Stomach smooth muscle (tissue), 2 donors: ENCODE data around the gene FBXO47.

ENCODE experiments used
- H3K27ac ChIP-seq: one replicate; pipeline ENCODE4 v1.7.0; 2013; ENCODE audit warnings: mild to moderate bottlenecking, low read length, inconsistent platforms
- H3K27me3 ChIP-seq, 2 donors: one replicate each; pipeline ENCODE4 v1.7.0; 2013; ENCODE audit warnings: low read length in 2 of 2; ENCODE audit not compliant: insufficient read depth in 2 of 2, control insufficient read depth in 1 of 2
- H3K36me3 ChIP-seq, 2 donors: one replicate each; pipeline ENCODE4 v1.7.0; 2013; ENCODE audit warnings: low read length in 2 of 2; ENCODE audit not compliant: control insufficient read depth in 2 of 2, insufficient read depth in 2 of 2
- H3K4me1 ChIP-seq: one replicate; pipeline ENCODE4 v1.7.0; 2013; ENCODE audit warnings: low read length; ENCODE audit not compliant: control insufficient read depth, insufficient read depth
- H3K4me3 ChIP-seq, 2 donors: one replicate each; pipeline ENCODE4 v1.7.0; 2013; ENCODE audit warnings: low read length in 2 of 2
- H3K9ac ChIP-seq, 2 donors: one replicate each; pipeline ENCODE4 v1.7.0; 2013; ENCODE audit warnings: low read length in 2 of 2, mild to moderate bottlenecking in 1 of 2
- H3K9me3 ChIP-seq, 2 donors: one replicate each; pipeline ENCODE4 v1.7.0; 2013; ENCODE audit warnings: low read length in 2 of 2; ENCODE audit not compliant: control insufficient read depth in 2 of 2
- donor health status: healthy.
- donor health status: Pancreatic carcinoma.

Gene FBXO47

GRCh38 chr17:38899421-38899820, 67.8 kb downstream of the FBXO47 start:
- no peak overlapping the region for H3K27ac ChIP-seq
- H3K27me3 ChIP-seq: no peaks in the 10 kb centered on the region
- no peaks in the 10 kb centered on the region for H3K9me3 ChIP-seq
- no peak overlapping the region for H3K4me3 ChIP-seq
- peaks cover 46% of the 10 kb centered on the region for H3K4me1 ChIP-seq
- no peak overlapping the region for H3K9ac ChIP-seq
- peaks cover 14 to 26% of the 10 kb centered on the region in 2 donors for H3K36me3 ChIP-seq

GRCh38 chr17:38898812-38899348, 68.3 kb downstream of the FBXO47 start:
- Histone ChIP-seq H3K4me3 (no peak overlapping the region), H3K9me3 (no peaks in the 10 kb centered on the region), H3K27ac (no peak overlapping the region), H3K27me3 (no peaks in the 10 kb centered on the region), H3K4me1 (peaks cover 50% of the 10 kb centered on the region), H3K36me3 (peaks cover 14 to 27% of the 10 kb centered on the region in 2 donors), H3K9ac (no peak overlapping the region)

DNA sequence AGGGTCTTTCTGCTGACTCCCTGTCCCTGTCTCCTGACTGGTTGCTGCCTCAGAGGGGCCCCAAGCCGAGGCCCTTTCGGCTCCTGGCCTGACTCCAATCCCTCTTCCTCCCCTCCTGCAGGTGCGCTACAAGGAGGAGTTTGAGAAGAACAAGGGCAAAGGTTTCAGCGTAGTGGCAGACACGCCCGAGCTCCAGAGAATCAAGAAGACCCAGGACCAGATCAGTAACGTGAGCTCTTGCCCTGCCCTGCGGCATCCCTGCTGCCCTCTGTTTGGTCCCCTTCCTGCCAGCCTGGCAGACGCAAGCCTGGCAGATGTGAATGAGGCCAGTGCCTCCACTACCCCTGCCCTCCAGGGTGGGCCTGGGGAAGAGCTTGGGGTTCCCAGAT, 68.9 kb downstream of the FBXO47 start:
- Histone ChIP-seq H3K4me3 (no peak overlapping the region), H3K36me3 (peaks cover 14 to 22% of the 10 kb centered on the region in 2 donors), H3K9me3 (no peaks in the 10 kb centered on the region), H3K9ac (no peak overlapping the region), H3K27ac (peak overlapping the region; percentile 18), H3K4me1 (peaks cover 56% of the 10 kb centered on the region), H3K27me3 (no peaks in the 10 kb centered on the region)

DNA sequence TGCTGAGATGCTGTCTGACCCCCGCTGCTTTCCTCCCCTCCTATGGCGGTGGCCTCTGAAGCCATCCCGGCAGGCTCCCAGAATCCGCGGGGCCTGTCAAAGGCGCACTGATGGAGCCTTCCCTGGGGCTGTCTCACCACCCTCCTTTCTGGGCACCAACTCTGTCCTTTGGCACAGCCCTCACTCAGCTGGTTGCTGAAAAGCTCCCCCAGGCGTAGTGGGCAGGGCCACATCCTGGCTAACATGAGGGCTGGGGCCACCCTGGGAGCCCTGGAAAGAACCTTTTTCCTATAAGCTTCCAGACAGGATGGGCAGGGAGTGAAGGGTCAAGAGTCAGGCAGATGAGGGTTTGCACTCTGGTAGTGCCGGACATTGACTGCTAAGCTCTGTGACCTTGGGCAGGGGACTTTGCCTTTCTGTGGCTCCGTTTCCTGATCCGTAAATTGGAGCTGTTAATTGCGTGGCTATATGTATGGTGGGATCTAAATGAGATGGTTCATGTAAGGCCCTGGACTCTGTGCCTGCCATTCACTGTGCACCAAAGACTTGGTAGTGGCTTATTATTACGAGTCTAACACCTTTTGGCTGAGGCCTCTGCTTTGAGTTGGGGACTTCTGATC, 69.4 kb downstream of the FBXO47 start:
- Histone ChIP-seq H3K27ac (peak overlapping the region; percentile 18), H3K9me3 (no peaks in the 10 kb centered on the region), H3K4me1 (peaks cover 61% of the 10 kb centered on the region), H3K27me3 (no peaks in the 10 kb centered on the region), H3K4me3 (peak overlapping the region in 1 of 2 donors; percentile 15), H3K36me3 (peaks cover 16 to 22% of the 10 kb centered on the region in 2 donors), H3K9ac (peak overlapping the region in 1 of 2 donors; percentile 36)

DNA sequence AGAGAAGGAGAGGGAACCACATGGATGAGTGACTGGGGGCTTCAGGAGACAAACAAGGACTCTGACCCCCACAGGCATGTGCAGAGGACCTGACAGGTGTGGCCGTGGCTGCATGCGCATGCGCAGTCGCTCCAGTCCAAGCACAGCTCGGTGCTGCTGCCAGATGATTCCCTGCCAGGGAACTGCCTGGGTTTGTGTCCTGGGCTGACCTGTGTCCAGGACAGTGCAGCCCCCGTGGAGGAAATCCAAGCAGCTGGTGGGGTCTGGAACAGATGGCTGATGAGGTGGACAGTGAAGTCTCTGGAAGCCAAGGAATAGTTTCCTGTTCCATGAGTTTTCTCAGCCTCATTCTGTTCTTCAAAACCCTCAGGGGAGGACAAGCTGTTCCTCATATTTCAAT, 70.0 kb downstream of the FBXO47 start:
- Histone ChIP-seq H3K9me3 (no peaks in the 10 kb centered on the region), H3K4me3 (peak overlapping the region in 1 of 2 donors; percentile 15), H3K27me3 (no peaks in the 10 kb centered on the region), H3K36me3 (peaks cover 23 to 27% of the 10 kb centered on the region in 2 donors), H3K27ac (peak overlapping the region; percentile 18), H3K4me1 (peaks cover 65% of the 10 kb centered on the region), H3K9ac (peak overlapping the region; percentile 15 to 36)

GRCh38 chr17:38896346-38896954, 70.8 kb downstream of the FBXO47 start:
- Histone ChIP-seq H3K27me3 (no peaks in the 10 kb centered on the region), H3K36me3 (peaks cover 30 to 33% of the 10 kb centered on the region in 2 donors), H3K4me3 (no peak overlapping the region), H3K9me3 (no peaks in the 10 kb centered on the region), H3K4me1 (peaks cover 63% of the 10 kb centered on the region), H3K27ac (peak overlapping the region; percentile 11), H3K9ac (peak overlapping the region in 1 of 2 donors; percentile 15)

- H3K4me3 ChIP-seq: no peak overlapping the region
- H3K36me3 ChIP-seq: peaks cover 41% of the 10 kb centered on the region in 2 donors
- H3K27me3 ChIP-seq: no peaks in the 10 kb centered on the region
- no peak overlapping the region for H3K9ac ChIP-seq
- no peaks in the 10 kb centered on the region for H3K9me3 ChIP-seq
- H3K4me1 ChIP-seq: peaks cover 51% of the 10 kb centered on the region
- H3K27ac ChIP-seq: no peak overlapping the region
These were observed 72.9 kb downstream of the FBXO47 start for GRCh38 chr17:38894276-38894675.

DNA sequence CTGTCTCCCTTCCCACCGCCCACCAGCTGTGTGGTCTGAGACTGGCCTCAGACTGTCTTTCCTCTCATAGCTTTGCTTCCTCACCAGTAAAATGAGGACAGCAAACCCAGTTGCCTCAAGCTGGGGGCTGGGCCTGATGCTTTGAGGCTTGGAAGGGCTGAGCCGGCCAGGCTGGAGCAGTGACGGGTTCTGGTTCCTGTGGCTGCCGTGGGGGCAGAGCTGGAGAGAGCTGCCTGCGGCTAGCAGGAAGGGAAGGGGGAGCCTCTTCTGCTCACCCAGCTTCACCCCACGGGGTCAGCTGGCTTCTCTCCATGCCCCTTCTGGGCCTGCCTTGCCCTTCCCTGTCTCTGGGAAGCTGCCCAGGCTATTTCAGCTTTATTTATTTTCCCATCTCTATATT, 73.6 kb downstream of the FBXO47 start:
- Histone ChIP-seq H3K4me3 (peak overlapping the region in 1 of 2 donors; percentile 8), H3K27me3 (no peaks in the 10 kb centered on the region), H3K4me1 (peaks cover 50% of the 10 kb centered on the region), H3K9ac (no peak overlapping the region), H3K9me3 (no peaks in the 10 kb centered on the region), H3K36me3 (peaks cover 34 to 38% of the 10 kb centered on the region in 2 donors), H3K27ac (no peak overlapping the region)

GRCh38 chr17:38893113-38893512, 74.1 kb downstream of the FBXO47 start:
- Histone ChIP-seq H3K4me1 (peaks cover 45% of the 10 kb centered on the region), H3K27ac (no peak overlapping the region), H3K36me3 (peaks cover 29 to 35% of the 10 kb centered on the region in 2 donors)

DNA sequence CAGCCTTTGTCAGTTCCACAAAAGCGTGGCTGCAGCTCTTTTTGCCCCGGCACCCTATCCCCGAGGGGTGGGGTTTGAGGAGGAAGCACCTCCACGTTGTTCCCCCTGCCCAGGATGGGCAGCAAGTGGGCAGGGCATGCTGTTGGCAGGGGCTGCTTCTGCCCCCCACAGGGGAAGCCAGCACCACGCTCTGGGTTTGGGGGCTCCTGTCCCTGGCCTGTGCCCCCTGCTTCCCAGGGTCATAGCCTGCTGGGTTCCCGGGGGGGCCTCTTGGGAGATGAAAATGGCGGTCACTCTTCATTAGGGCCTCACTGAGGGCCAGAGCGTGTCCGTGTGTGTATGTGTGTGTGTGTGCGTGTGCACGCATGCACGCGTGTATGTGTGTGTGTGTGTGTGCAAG, 74.6 kb downstream of the FBXO47 start:
- no peak overlapping the region for H3K4me3 ChIP-seq
- peaks cover 45% of the 10 kb centered on the region for H3K4me1 ChIP-seq
- no peak overlapping the region for H3K9ac ChIP-seq
- peaks cover 31 to 36% of the 10 kb centered on the region in 2 donors for H3K36me3 ChIP-seq
- no peak overlapping the region for H3K27ac ChIP-seq
- H3K27me3 ChIP-seq: no peaks in the 10 kb centered on the region
- H3K9me3 ChIP-seq: no peaks in the 10 kb centered on the region

More at GRCh38 chr17:38893113-38893512, 74.1 kb downstream of the FBXO47 start:
- H3K9me3 ChIP-seq: no peaks in the 10 kb centered on the region
- peak overlapping the region in 1 of 2 donors; percentile 8 for H3K4me3 ChIP-seq
- no peak overlapping the region for H3K9ac ChIP-seq
- H3K27me3 ChIP-seq: no peaks in the 10 kb centered on the region

GRCh38 chr17:38892083-38892482, 75.1 kb downstream of the FBXO47 start:
- peaks cover 41% of the 10 kb centered on the region for H3K4me1 ChIP-seq
- H3K27me3 ChIP-seq: no peaks in the 10 kb centered on the region
- peaks cover 33 to 36% of the 10 kb centered on the region in 2 donors for H3K36me3 ChIP-seq
- H3K9me3 ChIP-seq: no peaks in the 10 kb centered on the region
- H3K27ac ChIP-seq: no peak overlapping the region
- no peak overlapping the region for H3K4me3 ChIP-seq
- no peak overlapping the region for H3K9ac ChIP-seq
